GM18951 (cell line): Measurements from ENCODE around the gene EMP1.

Experiments
- POLR2A ChIP-seq: IDR thresholded peaks from 4 replicates; pipeline ENCODE4 v1.6.1; 2011; ENCODE audit warnings: mild to moderate bottlenecking; ENCODE audit not compliant: insufficient read length, insufficient read depth; ENCODE audit errors: extremely low read depth
- in situ Hi-C: fragments of 300-500 bp; cut with MboI; formaldehyde crosslinking; loops from one replicate; pipeline ENCODE4 v1.12.0; 2022; ENCODE audit warnings: low sequenced_read_pairs, mixed read lengths, inconsistent platforms; ENCODE audit not compliant: unreplicated experiment

Gene EMP1

GRCh38 chr12:13195250-13195649 lies 1.3 kb upstream of the EMP1 start:
- in situ Hi-C loops: no loop called here
- no peak for TF ChIP-seq POLR2A

DNA sequence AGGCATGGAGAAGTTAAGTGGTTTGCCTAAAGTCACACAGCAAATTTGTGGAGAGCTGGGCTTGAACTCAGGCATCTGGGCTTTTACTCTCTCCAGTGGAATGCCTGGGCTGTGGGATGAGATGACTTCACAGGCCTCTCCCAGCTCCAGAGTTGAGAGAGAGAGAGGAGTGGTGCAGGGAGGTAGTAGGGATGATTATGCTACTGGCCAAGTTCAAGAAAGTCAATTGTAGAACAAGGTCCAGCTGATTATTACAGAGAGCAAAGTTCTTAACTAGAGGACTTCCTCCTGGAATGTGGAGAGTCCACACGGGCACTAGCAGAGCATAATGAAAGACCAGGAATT lies 769 bp upstream of the EMP1 start:
- in situ Hi-C loops: no loop called here
- no peak for TF ChIP-seq POLR2A

GRCh38 chr12:13197032-13197431 lies 506 bp downstream of the EMP1 start:
- in situ Hi-C loops: no loop called here
- TF ChIP-seq POLR2A: no peak

DNA sequence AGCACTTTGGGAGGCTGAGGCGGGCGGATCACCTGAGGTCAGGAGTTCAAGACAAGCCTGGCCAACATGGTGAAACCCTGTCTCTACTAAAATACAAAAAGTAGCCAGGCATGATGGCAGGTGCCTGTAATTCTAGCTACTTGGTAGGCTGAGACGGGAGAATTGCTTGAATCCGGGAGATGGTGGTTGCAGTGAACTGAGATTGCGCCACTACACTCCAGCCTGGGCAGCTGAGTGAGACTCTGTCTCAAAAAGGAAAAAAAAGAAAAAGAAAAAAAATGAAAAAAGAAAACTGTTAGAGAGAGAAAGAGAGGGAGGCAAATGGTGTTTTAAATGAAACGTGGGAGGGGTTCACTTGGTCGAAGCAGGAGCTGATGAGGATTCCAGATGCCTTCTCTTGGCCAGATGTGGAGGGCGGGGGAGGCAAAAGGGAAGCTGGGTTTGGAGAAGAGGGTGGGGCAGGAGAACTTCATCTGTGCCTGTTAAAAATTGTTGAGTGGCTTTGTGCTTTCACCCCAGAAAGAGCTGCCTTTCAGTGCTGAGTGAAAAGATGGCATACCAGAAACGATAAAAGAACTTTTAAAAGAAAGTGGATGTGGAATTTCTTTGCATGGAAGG lies 1.1 kb downstream of the EMP1 start:
- in situ Hi-C loops: no loop called here
- TF ChIP-seq POLR2A: no peak

- in situ Hi-C loops: no loop called here
- no peak for TF ChIP-seq POLR2A
Measured at GRCh38 chr12:13198241-13198640, 1.7 kb downstream of the EMP1 start.

DNA sequence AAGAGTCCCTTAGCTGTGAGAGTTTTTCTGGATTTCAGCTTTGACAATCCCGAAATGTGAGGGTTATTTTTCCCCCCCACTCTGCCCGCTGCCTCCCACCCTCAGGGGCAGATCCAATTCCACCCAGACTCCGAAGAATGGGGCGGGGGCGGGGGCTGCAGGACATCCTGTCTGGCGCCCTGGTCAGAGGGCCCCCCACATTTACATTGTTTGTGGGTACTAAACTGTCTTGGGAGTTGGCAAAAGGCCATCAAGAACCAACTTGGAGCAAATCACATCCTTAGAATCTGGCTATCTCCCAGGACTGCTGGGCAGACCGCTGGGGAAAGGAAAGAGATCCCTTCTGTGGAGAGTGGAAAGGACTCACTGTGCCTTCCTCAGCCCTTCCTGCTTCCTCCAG lies 2.4 kb downstream of the EMP1 start:
- in situ Hi-C loops: no loop called here
- TF ChIP-seq POLR2A: no peak

DNA sequence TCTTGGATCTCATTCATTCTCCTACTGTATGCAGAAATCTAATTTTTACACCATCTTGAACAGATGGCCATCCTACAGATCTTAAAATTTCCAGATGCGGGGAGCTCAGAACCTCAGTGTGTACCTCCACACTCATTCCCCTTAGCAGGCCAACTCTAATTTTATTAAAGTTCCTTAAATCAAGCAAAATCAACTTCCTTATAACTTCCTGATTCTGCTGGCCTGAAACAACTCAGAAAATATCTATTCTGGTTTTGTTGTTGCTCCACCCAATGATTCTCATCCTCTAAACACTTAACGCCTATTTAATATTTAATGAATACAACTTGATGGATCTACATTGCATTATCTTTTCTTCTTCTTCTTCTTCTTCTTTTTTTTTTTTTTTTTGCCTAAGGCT lies 3.1 kb downstream of the EMP1 start:
- no peak for TF ChIP-seq POLR2A
- in situ Hi-C loops: no loop called here

- TF ChIP-seq POLR2A: no peak
- in situ Hi-C loops: no loop called here
Measured at GRCh38 chr12:13200841-13201240, 4.3 kb downstream of the EMP1 start.

DNA sequence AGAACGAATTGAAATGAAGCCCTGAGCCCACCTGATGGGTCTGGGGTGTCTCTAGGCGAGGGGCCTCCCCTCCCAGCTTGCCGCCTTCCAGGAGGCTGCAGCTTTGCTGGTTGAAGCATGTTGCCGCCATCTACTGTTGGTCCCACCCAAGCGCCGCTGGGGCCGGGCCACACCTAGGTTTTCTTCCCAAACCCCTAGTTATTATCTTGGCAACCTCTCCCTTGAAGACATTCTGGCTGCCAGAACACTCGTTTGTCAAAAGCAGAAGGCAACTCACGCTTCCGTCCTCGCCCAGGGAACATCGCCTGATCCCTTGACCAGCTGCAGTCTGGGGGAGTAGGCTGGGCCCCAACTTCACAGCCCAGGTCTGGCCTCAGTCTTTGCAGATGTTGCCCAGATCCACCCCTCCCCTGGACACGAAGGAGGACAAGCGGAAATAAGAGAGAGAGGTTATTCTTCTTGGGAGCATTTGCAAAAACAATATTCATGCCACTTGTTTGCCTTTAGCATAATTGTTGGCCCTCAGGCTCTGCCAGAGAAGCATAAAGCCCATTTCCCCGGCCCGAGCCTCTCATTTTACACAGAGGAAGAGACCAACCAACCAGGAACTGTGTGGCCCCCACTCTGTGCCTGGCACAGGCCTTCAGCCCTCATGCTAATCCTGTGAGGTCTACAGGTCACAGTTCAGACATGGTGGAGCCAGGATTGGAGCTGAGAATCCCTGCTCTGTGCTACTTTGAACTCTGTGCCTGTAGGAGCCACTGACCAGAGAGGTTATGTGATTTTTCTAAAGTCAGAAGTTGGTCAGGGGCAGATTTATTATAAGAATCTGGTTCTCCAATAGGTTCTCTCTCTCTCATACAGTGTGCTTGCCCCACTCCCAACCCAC lies 6.8 kb downstream of the EMP1 start:
- no peak for TF ChIP-seq POLR2A
- in situ Hi-C loops: no loop called here

DNA sequence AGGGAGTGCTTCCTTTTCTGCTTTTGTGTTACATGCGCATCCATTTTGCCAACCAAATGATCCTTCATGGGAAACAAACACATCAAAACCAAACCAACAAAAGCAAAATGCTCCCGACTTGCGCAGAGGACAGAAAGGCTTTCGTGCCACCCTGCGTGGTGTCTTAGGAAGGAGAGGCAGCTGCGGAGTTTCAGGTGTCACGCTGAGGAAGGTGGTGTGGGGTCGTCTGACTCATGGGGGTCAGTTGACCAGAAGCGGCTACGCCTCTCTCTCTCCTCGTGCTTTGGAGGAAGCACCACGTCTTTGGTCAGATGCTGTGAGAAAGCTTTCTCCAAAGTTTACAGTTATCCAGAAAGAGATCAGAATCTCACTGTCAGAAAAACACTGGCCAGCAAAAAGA lies 7.9 kb downstream of the EMP1 start:
- in situ Hi-C loops: no loop called here
- TF ChIP-seq POLR2A: no peak

DNA sequence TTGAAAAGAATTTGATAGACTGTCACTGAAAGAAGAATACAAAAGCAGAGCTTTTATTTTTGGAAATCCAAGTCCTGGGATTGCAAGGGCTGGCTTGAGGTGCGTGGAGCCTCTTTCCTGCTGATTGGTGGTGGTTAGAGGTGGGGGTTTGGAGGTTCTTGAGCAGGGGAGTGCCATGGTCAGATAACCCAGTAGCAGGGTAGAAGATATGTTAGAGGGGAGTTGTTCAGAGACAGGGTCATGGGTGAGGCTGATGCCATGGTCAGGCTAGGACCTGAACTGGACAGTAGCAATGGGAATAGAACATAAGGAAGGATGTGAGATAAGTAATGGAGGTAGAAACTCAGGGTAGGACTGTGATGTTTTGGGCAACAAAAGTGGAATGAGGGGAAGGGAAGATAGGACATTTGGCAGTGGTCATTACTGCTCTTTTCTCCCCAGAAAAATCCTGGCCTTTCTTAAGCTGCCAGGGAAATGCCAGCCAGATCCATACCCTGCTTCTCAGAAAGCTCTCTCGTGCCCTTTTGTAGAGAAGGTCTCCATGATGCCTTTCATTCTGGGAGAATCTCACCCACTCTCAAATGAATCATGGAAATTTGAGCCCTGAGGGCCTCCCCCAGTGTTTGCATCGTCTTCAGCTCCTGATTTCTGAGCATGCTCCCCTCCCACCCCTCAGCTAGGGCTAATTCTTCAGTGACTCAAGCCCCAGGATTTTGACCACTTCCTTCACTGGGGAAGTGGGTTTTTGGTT lies 9.5 kb downstream of the EMP1 start:
- in situ Hi-C loops: no loop called here
- no peak for TF ChIP-seq POLR2A

GRCh38 chr12:13206560-13206897 lies 10.0 kb downstream of the EMP1 start:
- TF ChIP-seq POLR2A: no peak
- in situ Hi-C loops: no loop called here

- no peak for TF ChIP-seq POLR2A
- in situ Hi-C loops: no loop called here
Measured at GRCh38 chr12:13208533-13209435, 12.3 kb downstream of the EMP1 start.
